Stimulated activated CD4-positive, alpha-beta T cell treated with anti-CD3 and anti-CD28 coated beads, Interleukin-15, amount 100 ng/mL, for 48 hours (primary cell): ENCODE measurements around the gene OLFML2A.
"Not testable (repeated sequence)": the region's sequence is repeated elsewhere in the genome, so short reads cannot be mapped to it uniquely, and the experiment has no call there.

Experiments used
- DNase-seq, 2 donors: peaks; one replicate each; pipeline ENCODE4 v3.0.0-alpha.2; 2020; ENCODE audit warnings: low read depth in 2 of 2

The OLFML2A gene

GRCh38 chr9:124761196-124761595 is 15.7 kb upstream of the OLFML2A start:
- no peak for DNase-seq

- no peak for DNase-seq
Measured at GRCh38 chr9:124761710-124762109, 15.2 kb upstream of the OLFML2A start.

- DNase-seq = no peak
Measured at GRCh38 chr9:124762633-124763032, 14.3 kb upstream of the OLFML2A start.

GRCh38 chr9:124764774-124765438 is 12.0 kb upstream of the OLFML2A start:
- DNase-seq = no peak

- DNase-seq = no peak
Measured at GRCh38 chr9:124765439-124765835, 11.5 kb upstream of the OLFML2A start.

- DNase-seq = no peak
Measured at GRCh38 chr9:124766326-124766725, 10.6 kb upstream of the OLFML2A start.

- DNase-seq = no peak
Measured at GRCh38 chr9:124766815-124767554, 9.9 kb upstream of the OLFML2A start.

- DNase-seq = no peak
Measured at GRCh38 chr9:124767821-124768220, 9.1 kb upstream of the OLFML2A start.

- no peak for DNase-seq
Measured at GRCh38 chr9:124768334-124768733, 8.6 kb upstream of the OLFML2A start.

GRCh38 chr9:124768750-124769548 is 8.0 kb upstream of the OLFML2A start:
- DNase-seq = no peak

- no peak for DNase-seq
Measured at GRCh38 chr9:124769549-124770358, 7.2 kb upstream of the OLFML2A start.

- no peak for DNase-seq
Measured at GRCh38 chr9:124770359-124771020, 6.4 kb upstream of the OLFML2A start.

GRCh38 chr9:124771021-124771866 is 5.7 kb upstream of the OLFML2A start, which contains the start of gene NR6A1:
Gene NR6A1 (minus strand): TSS chr9:124771311.
- DNase-seq = peak; percentile 87 to 93

- no peak for DNase-seq
Measured at GRCh38 chr9:124771867-124772679, 4.9 kb upstream of the OLFML2A start.

- DNase-seq = not testable (repeated sequence)
Measured at GRCh38 chr9:124772877-124773276, 4.1 kb upstream of the OLFML2A start.

- DNase-seq = no peak
Measured at GRCh38 chr9:124773473-124774128, 3.3 kb upstream of the OLFML2A start.

GRCh38 chr9:124774129-124774978 is 2.6 kb upstream of the OLFML2A start:
- peak; percentile 69 to 80 for DNase-seq

- no peak for DNase-seq
Measured at GRCh38 chr9:124776618-124776953, 347 bp upstream of the OLFML2A start.
